ENCODE data around the gene CC2D1A.

CC2D1A gene

GRCh38 chr19:13931391-13932148 lies 25.6 kb downstream of the CC2D1A start:
- TF ChIP-seq ZFP30 (CRISPR knock-in tag; IDR thresholded peaks at IDR 0.05) (no peak), ZNF70 (CRISPR knock-in tag; IDR thresholded peaks at IDR 0.05) (no peak), ZNF8 (CRISPR knock-in tag; IDR thresholded peaks at IDR 0.05) (no peak), CSRNP3 (CRISPR knock-in tag; IDR thresholded peaks at IDR 0.05) (no peak), ISL1 (CRISPR knock-in tag; IDR thresholded peaks at IDR 0.05) (no peak), ZC3H10 (CRISPR knock-in tag; IDR thresholded peaks at IDR 0.05) (no peak), OSR1 (CRISPR knock-in tag; IDR thresholded peaks at IDR 0.05) (no peak), TCF4 (CRISPR knock-in tag; IDR thresholded peaks at IDR 0.05; ENCODE audit: borderline replicate concordance) (no peak)
- TF ChIP-seq, protein P1, sequence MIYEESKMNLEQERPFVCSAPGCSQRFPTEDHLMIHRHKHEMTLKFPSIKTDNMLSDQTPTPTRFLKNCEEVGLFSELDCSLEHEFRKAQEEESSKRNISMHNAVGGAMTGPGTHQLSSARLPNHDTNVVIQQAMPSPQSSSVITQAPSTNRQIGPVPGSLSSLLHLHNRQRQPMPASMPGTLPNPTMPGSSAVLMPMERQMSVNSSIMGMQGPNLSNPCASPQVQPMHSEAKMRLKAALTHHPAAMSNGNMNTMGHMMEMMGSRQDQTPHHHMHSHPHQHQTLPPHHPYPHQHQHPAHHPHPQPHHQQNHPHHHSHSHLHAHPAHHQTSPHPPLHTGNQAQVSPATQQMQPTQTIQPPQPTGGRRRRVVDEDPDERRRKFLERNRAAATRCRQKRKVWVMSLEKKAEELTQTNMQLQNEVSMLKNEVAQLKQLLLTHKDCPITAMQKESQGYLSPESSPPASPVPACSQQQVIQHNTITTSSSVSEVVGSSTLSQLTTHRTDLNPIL (CRISPR knock-in tag; IDR thresholded peaks at IDR 0.05; ENCODE audit: low read depth), result no peak
- no peak for ATAC-seq

DNA sequence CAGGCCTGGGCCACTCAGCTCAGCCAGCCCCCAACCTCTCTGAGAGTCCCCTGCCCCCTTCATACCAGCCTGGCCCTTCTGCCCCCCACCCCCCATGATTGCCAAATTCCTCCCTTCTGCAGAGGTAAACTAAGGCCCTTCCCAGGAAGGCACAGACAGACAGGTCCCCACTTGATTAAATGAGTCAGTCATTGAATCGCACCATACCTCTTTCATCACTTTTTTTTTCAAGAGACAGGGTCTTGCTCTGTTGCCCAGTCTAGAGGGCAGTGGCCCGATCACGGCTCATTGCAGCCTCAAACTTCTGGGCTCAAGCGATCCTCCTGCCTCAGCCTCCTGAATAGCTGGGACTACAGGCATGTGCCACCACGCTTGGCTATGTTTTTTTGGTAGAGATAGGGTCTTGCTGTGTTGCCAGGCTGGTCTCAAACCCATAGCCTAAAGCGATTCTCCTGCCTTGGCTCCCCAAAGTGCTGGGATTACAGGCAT lies 26.2 kb downstream of the CC2D1A start:
- ATAC-seq, result no peak
- TF ChIP-seq ARNTL (CRISPR knock-in tag; IDR thresholded peaks at IDR 0.05; ENCODE audit: borderline replicate concordance, low read depth) (no peak), POU6F1 (CRISPR knock-in tag; IDR thresholded peaks at IDR 0.05; ENCODE audit: borderline replicate concordance, low read depth) (no peak), TCF4 (CRISPR knock-in tag; IDR thresholded peaks at IDR 0.05; ENCODE audit: borderline replicate concordance) (no peak), CSDC2 (CRISPR knock-in tag; IDR thresholded peaks at IDR 0.05) (no peak), PPARA (CRISPR knock-in tag; IDR thresholded peaks at IDR 0.05; ENCODE audit: borderline replicate concordance) (no peak), ZFP3 (CRISPR knock-in tag; IDR thresholded peaks at IDR 0.05) (no peak), TOX (CRISPR knock-in tag; IDR thresholded peaks at IDR 0.05; ENCODE audit: borderline replicate concordance) (no peak), CSRNP3 (CRISPR knock-in tag; IDR thresholded peaks at IDR 0.05) (no peak), ZNF70 (CRISPR knock-in tag; IDR thresholded peaks at IDR 0.05) (no peak), ZNF565 (CRISPR knock-in tag; conservative IDR thresholded peaks at IDR 0.05; ENCODE audit: low read depth) (no peak), ZNF8 (CRISPR knock-in tag; IDR thresholded peaks at IDR 0.05) (no peak), TSHZ2 (CRISPR knock-in tag; IDR thresholded peaks at IDR 0.05) (no peak), OSR1 (CRISPR knock-in tag; IDR thresholded peaks at IDR 0.05) (no peak), BACH2 (CRISPR knock-in tag; IDR thresholded peaks at IDR 0.05; ENCODE audit: borderline replicate concordance) (no peak)
- TF ChIP-seq, protein P1 (CRISPR knock-in tag; IDR thresholded peaks at IDR 0.05; ENCODE audit: low read depth), result no peak
- TF ChIP-seq, protein P2, sequence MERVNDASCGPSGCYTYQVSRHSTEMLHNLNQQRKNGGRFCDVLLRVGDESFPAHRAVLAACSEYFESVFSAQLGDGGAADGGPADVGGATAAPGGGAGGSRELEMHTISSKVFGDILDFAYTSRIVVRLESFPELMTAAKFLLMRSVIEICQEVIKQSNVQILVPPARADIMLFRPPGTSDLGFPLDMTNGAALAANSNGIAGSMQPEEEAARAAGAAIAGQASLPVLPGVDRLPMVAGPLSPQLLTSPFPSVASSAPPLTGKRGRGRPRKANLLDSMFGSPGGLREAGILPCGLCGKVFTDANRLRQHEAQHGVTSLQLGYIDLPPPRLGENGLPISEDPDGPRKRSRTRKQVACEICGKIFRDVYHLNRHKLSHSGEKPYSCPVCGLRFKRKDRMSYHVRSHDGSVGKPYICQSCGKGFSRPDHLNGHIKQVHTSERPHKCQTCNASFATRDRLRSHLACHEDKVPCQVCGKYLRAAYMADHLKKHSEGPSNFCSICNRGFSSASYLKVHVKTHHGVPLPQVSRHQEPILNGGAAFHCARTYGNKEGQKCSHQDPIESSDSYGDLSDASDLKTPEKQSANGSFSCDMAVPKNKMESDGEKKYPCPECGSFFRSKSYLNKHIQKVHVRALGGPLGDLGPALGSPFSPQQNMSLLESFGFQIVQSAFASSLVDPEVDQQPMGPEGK (CRISPR knock-in tag; IDR thresholded peaks at IDR 0.05; ENCODE audit: borderline replicate concordance), result no peak
